Measurements from ENCODE around the gene TLN1. TPM values are rescaled to one million over a fixed set of nuclear protein-coding genes. Genes with fewer than 3 reads are reported as not detected.

Gene TLN1
- total RNA-seq, 1 experiment from 2014 or later: 109 TPM

DNA sequence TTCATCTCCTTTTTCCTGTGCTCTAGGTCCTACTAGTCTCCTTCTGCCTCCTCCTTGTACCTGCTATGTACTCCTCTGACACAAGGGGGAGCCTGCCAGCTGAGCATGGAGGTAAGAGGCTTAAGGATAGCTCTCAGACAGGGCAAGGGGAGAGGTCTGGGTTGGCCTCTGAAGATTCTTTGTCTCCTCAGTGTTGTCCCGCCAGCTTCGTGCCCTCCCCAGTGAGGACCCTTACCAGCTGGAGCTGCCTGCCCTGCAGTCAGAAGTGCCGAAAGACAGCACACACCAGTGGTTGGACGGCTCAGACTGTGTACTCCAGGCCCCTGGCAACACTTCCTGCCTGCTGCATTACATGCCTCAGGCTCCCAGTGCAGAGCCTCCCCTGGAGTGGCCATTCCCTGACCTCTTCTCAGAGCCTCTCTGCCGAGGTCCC is 4.2 kb upstream of the TLN1 start (continued):
- 0 out of 2 replicates have a peak, but pooled peaks have one; percentile 51 for TF ChIP-seq ETV6 (CRISPR knock-in tag; IDR thresholded peaks at IDR 0.05)
- peak; percentile 55 for TF ChIP-seq CTCF (IDR thresholded peaks at IDR 0.05)
- TF ChIP-seq ZNF423 (CRISPR knock-in tag; IDR thresholded peaks at IDR 0.05): no peak
- TF ChIP-seq ELF4 (CRISPR knock-in tag; IDR thresholded peaks at IDR 0.05; ENCODE audit: low read depth): no peak
- no peak for TF ChIP-seq STAT6 (CRISPR knock-in tag; conservative IDR thresholded peaks at IDR 0.05; ENCODE audit: low read depth)
- no peak for TF ChIP-seq CDX4 (CRISPR knock-in tag; IDR thresholded peaks at IDR 0.05; ENCODE audit: borderline replicate concordance)
- TF ChIP-seq FOXK1 (CRISPR knock-in tag; IDR thresholded peaks at IDR 0.05): no peak
- TF ChIP-seq ZNF121 (CRISPR knock-in tag; IDR thresholded peaks at IDR 0.05): peak; percentile 50; the same call in 1 of the 2 replicates
- TF ChIP-seq RELA (CRISPR knock-in tag; IDR thresholded peaks at IDR 0.05; ENCODE audit: borderline replicate concordance): no peak
- TF ChIP-seq, protein P1, sequence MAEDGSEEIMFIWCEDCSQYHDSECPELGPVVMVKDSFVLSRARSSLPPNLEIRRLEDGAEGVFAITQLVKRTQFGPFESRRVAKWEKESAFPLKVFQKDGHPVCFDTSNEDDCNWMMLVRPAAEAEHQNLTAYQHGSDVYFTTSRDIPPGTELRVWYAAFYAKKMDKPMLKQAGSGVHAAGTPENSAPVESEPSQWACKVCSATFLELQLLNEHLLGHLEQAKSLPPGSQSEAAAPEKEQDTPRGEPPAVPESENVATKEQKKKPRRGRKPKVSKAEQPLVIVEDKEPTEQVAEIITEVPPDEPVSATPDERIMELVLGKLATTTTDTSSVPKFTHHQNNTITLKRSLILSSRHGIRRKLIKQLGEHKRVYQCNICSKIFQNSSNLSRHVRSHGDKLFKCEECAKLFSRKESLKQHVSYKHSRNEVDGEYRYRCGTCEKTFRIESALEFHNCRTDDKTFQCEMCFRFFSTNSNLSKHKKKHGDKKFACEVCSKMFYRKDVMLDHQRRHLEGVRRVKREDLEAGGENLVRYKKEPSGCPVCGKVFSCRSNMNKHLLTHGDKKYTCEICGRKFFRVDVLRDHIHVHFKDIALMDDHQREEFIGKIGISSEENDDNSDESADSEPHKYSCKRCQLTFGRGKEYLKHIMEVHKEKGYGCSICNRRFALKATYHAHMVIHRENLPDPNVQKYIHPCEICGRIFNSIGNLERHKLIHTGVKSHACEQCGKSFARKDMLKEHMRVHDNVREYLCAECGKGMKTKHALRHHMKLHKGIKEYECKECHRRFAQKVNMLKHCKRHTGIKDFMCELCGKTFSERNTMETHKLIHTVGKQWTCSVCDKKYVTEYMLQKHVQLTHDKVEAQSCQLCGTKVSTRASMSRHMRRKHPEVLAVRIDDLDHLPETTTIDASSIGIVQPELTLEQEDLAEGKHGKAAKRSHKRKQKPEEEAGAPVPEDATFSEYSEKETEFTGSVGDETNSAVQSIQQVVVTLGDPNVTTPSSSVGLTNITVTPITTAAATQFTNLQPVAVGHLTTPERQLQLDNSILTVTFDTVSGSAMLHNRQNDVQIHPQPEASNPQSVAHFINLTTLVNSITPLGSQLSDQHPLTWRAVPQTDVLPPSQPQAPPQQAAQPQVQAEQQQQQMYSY (CRISPR knock-in tag; IDR thresholded peaks at IDR 0.05): no peak
- TF ChIP-seq MLX (CRISPR knock-in tag; IDR thresholded peaks at IDR 0.05): no peak
- TF ChIP-seq, protein P2, sequence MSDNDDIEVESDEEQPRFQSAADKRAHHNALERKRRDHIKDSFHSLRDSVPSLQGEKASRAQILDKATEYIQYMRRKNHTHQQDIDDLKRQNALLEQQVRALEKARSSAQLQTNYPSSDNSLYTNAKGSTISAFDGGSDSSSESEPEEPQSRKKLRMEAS (CRISPR knock-in tag; IDR thresholded peaks at IDR 0.05): no peak
- no peak for TF ChIP-seq GRHL2 (CRISPR knock-in tag; IDR thresholded peaks at IDR 0.05; ENCODE audit: insufficient replicate concordance, severe bottlenecking)
- TF ChIP-seq SMAD3 (CRISPR knock-in tag; IDR thresholded peaks at IDR 0.05; ENCODE audit: borderline replicate concordance): no peak
- TF ChIP-seq USF2 (CRISPR knock-in tag; IDR thresholded peaks at IDR 0.05): no peak
- TF ChIP-seq E2F5 (CRISPR knock-in tag; IDR thresholded peaks at IDR 0.05): no peak
- TF ChIP-seq, protein P3, sequence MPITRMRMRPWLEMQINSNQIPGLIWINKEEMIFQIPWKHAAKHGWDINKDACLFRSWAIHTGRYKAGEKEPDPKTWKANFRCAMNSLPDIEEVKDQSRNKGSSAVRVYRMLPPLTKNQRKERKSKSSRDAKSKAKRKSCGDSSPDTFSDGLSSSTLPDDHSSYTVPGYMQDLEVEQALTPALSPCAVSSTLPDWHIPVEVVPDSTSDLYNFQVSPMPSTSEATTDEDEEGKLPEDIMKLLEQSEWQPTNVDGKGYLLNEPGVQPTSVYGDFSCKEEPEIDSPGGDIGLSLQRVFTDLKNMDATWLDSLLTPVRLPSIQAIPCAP (CRISPR knock-in tag; IDR thresholded peaks at IDR 0.05): no peak
- TF ChIP-seq PRRX2 (CRISPR knock-in tag; IDR thresholded peaks at IDR 0.05): no peak
- TF ChIP-seq TEAD1 (CRISPR knock-in tag; IDR thresholded peaks at IDR 0.05): no peak

Data from WTC11 (cell line).